Endothelial cell of umbilical vein (primary cell): ENCODE measurements around the gene PLXNA4. TPM values are rescaled to one million over a fixed set of nuclear protein-coding genes. Genes with fewer than 3 reads are reported as not detected.

Experiments
- BruUV-seq: library from RNA; stranded (reverse); fragments of 400-500 nt; replicated peaks from 2 replicates; lab custom pipeline; 2021; lab: Mats Ljungman, UMichigan
- CTCF ChIA-PET: fragments of 300-600, 350-600 bp; sonication (Branson Sonifier 250); formaldehyde crosslinking; loops from one replicate; lab custom pipeline; 2021; ENCODE audit warnings: antibody characterized with exemption, inconsistent platforms; lab: Charles Lee
- POLR2A ChIA-PET: fragments of 300-600, 350-600 bp; sonication (Branson Sonifier 250); formaldehyde crosslinking; loops from one replicate; lab custom pipeline; 2021; ENCODE audit warnings: antibody characterized with exemption, inconsistent platforms; lab: Charles Lee
- DNase-seq: peaks from one replicate; pipeline ENCODE4 v3.0.0-alpha.2; 2011; ENCODE audit warnings: low read depth, low spot score
- FAIRE-seq: peaks from 2 replicates; lab custom pipeline; 2011; peaks lifted over from hg19 to GRCh38; lab: Jason Lieb, UNC
- H2AFZ ChIP-seq: 2 replicates; pipeline ENCODE4 v1.6.0; 2012; ENCODE audit warnings: low read depth, low read length, control low read depth, inconsistent platforms
- H3K27ac ChIP-seq: 2 replicates; pipeline ENCODE4 v1.5.1; 2011; ENCODE audit warnings: low read depth, mild to moderate bottlenecking, control low read depth, low read length, moderate library complexity; ENCODE audit not compliant: insufficient read depth
- H3K27me3 ChIP-seq, 2 experiments: 2 replicates each; pipeline versions ENCODE4 v1.6.0 to v1.6.1; 2011; ENCODE audit warnings: low read length in 2 of 2, mixed read lengths in 1 of 2; ENCODE audit not compliant: control insufficient read depth in 2 of 2, insufficient read depth in 2 of 2
- H3K36me3 ChIP-seq, 2 experiments: 2 replicates in 1 of 2; 3 replicates in 1 of 2; pipeline ENCODE4 v1.5.1; 2011; ENCODE audit warnings: low read length in 2 of 2, mild to moderate bottlenecking in 1 of 2, moderate library complexity in 1 of 2; ENCODE audit not compliant: control insufficient read depth in 2 of 2, insufficient read depth in 2 of 2; ENCODE audit errors: extremely low read depth in 1 of 2
- H3K4me1 ChIP-seq: 3 replicates; pipeline ENCODE4 v1.5.1; 2011; ENCODE audit warnings: mild to moderate bottlenecking, low read length; ENCODE audit not compliant: control insufficient read depth, insufficient read depth; ENCODE audit errors: extremely low read depth
- H3K4me2 ChIP-seq: 2 replicates; pipeline ENCODE4 v1.6.1; 2011; ENCODE audit warnings: low read length, control low read depth, mixed read lengths; ENCODE audit not compliant: insufficient read depth
- H3K4me3 ChIP-seq, 3 experiments: fragments of 200-600 bp in 1 of 3; sonication (generic), shearing (Covaris generic) in 1 of 3; replicated peaks in 1 of 3; 2 replicates each; pipeline ENCODE4 v1.5.1; 2011 to 2016; ENCODE audit warnings: control low read depth in 3 of 3, low read length in 3 of 3, mild to moderate bottlenecking in 2 of 3, inconsistent platforms in 1 of 3, low read depth in 1 of 3, moderate library complexity in 1 of 3; ENCODE audit not compliant: insufficient read depth in 1 of 3
- H3K79me2 ChIP-seq: 2 replicates; pipeline ENCODE4 v1.6.0; 2012; ENCODE audit warnings: low read length, inconsistent platforms; ENCODE audit not compliant: control insufficient read depth, insufficient read depth
- H3K9ac ChIP-seq: replicated peaks from 2 replicates; pipeline ENCODE3; 2011; ENCODE audit warnings: low read length, control low read depth; ENCODE audit not compliant: insufficient read depth; ENCODE audit errors: extremely low read depth
- H3K9me1 ChIP-seq: replicated peaks from 3 replicates; pipeline ENCODE4 v1.6.0; 2011; ENCODE audit warnings: mild to moderate bottlenecking, low read length; ENCODE audit not compliant: control insufficient read depth, insufficient read depth; ENCODE audit errors: extremely low read depth
- H3K9me3 ChIP-seq: replicated peaks from 2 replicates; pipeline ENCODE4 v1.5.1; 2012; ENCODE audit warnings: low read length, inconsistent platforms; ENCODE audit not compliant: control insufficient read depth, insufficient read depth
- H4K20me1 ChIP-seq: replicated peaks from 2 replicates; pipeline ENCODE3; 2011; ENCODE audit warnings: mild to moderate bottlenecking, low read length; ENCODE audit not compliant: control insufficient read depth, insufficient read depth; ENCODE audit errors: extremely low read depth
- EZH2 ChIP-seq: IDR thresholded peaks from 2 replicates; pipeline ENCODE4 v1.6.1; 2012; ENCODE audit warnings: borderline replicate concordance, low read depth, mild to moderate bottlenecking, moderate library complexity, low read length, inconsistent platforms; ENCODE audit not compliant: severe bottlenecking
- FOS ChIP-seq: IDR thresholded peaks from 2 replicates; pipeline ENCODE4 v1.6.1; 2011; ENCODE audit warnings: mild to moderate bottlenecking, low read length, moderate library complexity, borderline replicate concordance; ENCODE audit not compliant: insufficient read depth
- GATA2 ChIP-seq: IDR thresholded peaks from 2 replicates; pipeline ENCODE4 v1.7.0; 2011; ENCODE audit warnings: low read depth, mild to moderate bottlenecking, moderate library complexity, mixed read lengths, low read length; ENCODE audit not compliant: insufficient read length, insufficient read depth
- JUN ChIP-seq: IDR thresholded peaks from 2 replicates; pipeline ENCODE4 v1.6.1; 2011; ENCODE audit warnings: borderline replicate concordance, low read depth; ENCODE audit not compliant: insufficient read length, insufficient read depth
- MYC ChIP-seq: IDR thresholded peaks from one replicate; pipeline ENCODE4 v1.6.1; 2011; ENCODE audit warnings: mild to moderate bottlenecking, low read depth, low read length
- POLR2A ChIP-seq: IDR thresholded peaks from 2 replicates; pipeline ENCODE4 v1.6.1; 2012; ENCODE audit warnings: low read depth, mild to moderate bottlenecking, control low read depth, low read length
- POLR2AphosphoS5 ChIP-seq: IDR thresholded peaks from 2 replicates; pipeline ENCODE4 v1.6.1; 2012; ENCODE audit warnings: low read depth, mild to moderate bottlenecking, control low read depth, low read length, moderate library complexity; ENCODE audit not compliant: insufficient read depth
- dilution Hi-C: fragments of 300-500 bp; cut with MboI; formaldehyde crosslinking; loops from one replicate; pipeline ENCODE4 v1.15.0; 2019; ENCODE audit warnings: low sequenced_read_pairs; ENCODE audit not compliant: extremely low pct_ligation_motif_present
- intact Hi-C: fragments of 100-400 bp; cut with micrococcal nuclease; formaldehyde crosslinking; loops from one replicate; pipeline ENCODE4 v1.10.0; 2022
- polyA plus RNA-seq, 4 experiments: library from polyadenylated mRNA; depleted of rRNA in 3 of 4; stranded (reverse) in 3 of 4; unstranded in 1 of 4; fragments of >200 nt; gene quantifications; 2 replicates each; pipeline versions ENCODE4 v1.2.1 to v1.2.3, GENCODE V29; 2011 to 2012; ENCODE audit warnings: missing spikeins in 1 of 4
- total RNA-seq: library from RNA; stranded (reverse); gene quantifications from 2 replicates; pipeline ENCODE4 v1.2.3, GENCODE V29; 2021
- TF ChIP-seq, protein P1 (sequence below): IDR thresholded peaks from 2 replicates; pipeline ENCODE4 v1.6.1; 2011; ENCODE audit not compliant: insufficient read depth, insufficient read length
- TF ChIP-seq, protein P2 (sequence below), 2 donors: IDR thresholded peaks; 1 replicate in 1 of 2; 2 replicates in 1 of 2; pipeline ENCODE4 v1.5.1; 2011; ENCODE audit warnings: low read length in 2 of 2, mild to moderate bottlenecking in 2 of 2, moderate library complexity in 2 of 2, control low read depth in 1 of 2, inconsistent platforms in 1 of 2, low read depth in 1 of 2; ENCODE audit not compliant: insufficient read depth in 1 of 2; ENCODE audit errors: extremely low read depth in 1 of 2

PLXNA4 gene
- total and polyA plus RNA-seq, 2 donors (not counting 3 experiments of a cell fraction or from before 2014, with no cell fraction given): 12.1 to 20.4 TPM

DNA sequence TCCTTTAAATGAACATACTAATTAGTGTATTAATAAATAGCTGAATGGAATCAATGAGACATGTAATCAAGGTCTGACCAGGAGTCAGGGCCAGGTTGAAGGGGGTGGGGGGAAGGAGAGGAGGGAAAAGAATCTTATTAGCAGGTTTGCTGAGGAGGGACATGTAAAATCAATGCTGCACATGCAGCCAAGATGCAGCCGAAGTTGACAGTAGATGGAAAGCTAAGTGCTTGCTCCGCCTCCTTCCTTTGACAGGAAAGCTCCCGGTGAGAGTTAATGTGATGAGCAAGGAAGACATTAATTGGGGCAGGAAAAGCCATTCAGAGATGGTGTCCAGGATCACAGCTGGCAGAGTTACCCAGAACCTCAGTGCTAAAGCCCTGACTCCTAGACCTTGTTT is 24.4 kb downstream of the PLXNA4 start:
- ChIA-PET CTCF (interaction anchor here (1.3 to 2.0 kb wide), 3 partner anchors 29 to 233 kb away, joined by 3 to 7 read pairs (median 4); no protein-coding TSS in a partner anchor), POLR2A (no interaction called here)
- Histone ChIP-seq H3K9ac (no peak overlapping the region), H2AFZ (no peak overlapping the region), H4K20me1 (no peaks in the 10 kb centered on the region), H3K27ac (no peak overlapping the region), H3K27me3 (no peaks in the 10 kb centered on the region), H3K79me2 (no peaks in the 10 kb centered on the region), H3K4me3 (no peak overlapping the region), H3K36me3 (peaks cover 0 to 6% of the 10 kb centered on the region in 2 experiments), H3K9me1 (no peaks in the 10 kb centered on the region), H3K9me3 (no peaks in the 10 kb centered on the region), H3K4me1 (peaks cover 15% of the 10 kb centered on the region), H3K4me2 (no peak overlapping the region)
- DNase-seq: no peak
- dilution Hi-C loops (no loop called here), intact Hi-C loops (no loop called here)
- TF ChIP-seq, protein P1, sequence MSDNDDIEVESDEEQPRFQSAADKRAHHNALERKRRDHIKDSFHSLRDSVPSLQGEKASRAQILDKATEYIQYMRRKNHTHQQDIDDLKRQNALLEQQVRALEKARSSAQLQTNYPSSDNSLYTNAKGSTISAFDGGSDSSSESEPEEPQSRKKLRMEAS: no peak
- TF ChIP-seq, protein P2, sequence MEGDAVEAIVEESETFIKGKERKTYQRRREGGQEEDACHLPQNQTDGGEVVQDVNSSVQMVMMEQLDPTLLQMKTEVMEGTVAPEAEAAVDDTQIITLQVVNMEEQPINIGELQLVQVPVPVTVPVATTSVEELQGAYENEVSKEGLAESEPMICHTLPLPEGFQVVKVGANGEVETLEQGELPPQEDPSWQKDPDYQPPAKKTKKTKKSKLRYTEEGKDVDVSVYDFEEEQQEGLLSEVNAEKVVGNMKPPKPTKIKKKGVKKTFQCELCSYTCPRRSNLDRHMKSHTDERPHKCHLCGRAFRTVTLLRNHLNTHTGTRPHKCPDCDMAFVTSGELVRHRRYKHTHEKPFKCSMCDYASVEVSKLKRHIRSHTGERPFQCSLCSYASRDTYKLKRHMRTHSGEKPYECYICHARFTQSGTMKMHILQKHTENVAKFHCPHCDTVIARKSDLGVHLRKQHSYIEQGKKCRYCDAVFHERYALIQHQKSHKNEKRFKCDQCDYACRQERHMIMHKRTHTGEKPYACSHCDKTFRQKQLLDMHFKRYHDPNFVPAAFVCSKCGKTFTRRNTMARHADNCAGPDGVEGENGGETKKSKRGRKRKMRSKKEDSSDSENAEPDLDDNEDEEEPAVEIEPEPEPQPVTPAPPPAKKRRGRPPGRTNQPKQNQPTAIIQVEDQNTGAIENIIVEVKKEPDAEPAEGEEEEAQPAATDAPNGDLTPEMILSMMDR (IDR thresholded peaks at IDR 0.05; ENCODE audit: extremely low read depth in 1 of 2, insufficient read depth in 1 of 2, low read depth in 1 of 2, low read length in 2 of 2): no peak
- TF ChIP-seq GATA2: no peak
- TF ChIP-seq JUN: no peak
- no peak for TF ChIP-seq POLR2AphosphoS5
- no peak for TF ChIP-seq EZH2
- TF ChIP-seq MYC: no peak
- no peak for TF ChIP-seq FOS
- TF ChIP-seq POLR2A: no peak
- no TSS peak for BruUV-seq
- FAIRE-seq: peak; percentile 24
